GM21390 (cell line): ENCODE measurements around the gene ADSS2.
"Not testable (repeated sequence)": the region's sequence is repeated elsewhere in the genome, so short reads cannot be mapped to it uniquely, and the experiment has no call there.

Source experiments
- ATAC-seq: cut with Tn5 transposase; IDR thresholded peaks from one replicate; pipeline ENCODE4 v1.9.1; 2021; ENCODE audit not compliant: unreplicated experiment

The ADSS2 gene

GRCh38 chr1:244400974-244401373 is 50.7 kb downstream of the ADSS2 start:
- no peak for ATAC-seq

GRCh38 chr1:244397131-244397530 is 54.6 kb downstream of the ADSS2 start:
- no peak for ATAC-seq

- no peak for ATAC-seq
Measured at GRCh38 chr1:244395965-244396364, 55.7 kb downstream of the ADSS2 start.

- no peak for ATAC-seq
Measured at GRCh38 chr1:244394826-244395765, 56.6 kb downstream of the ADSS2 start.

GRCh38 chr1:244394346-244394745 is 57.4 kb downstream of the ADSS2 start:
- ATAC-seq: no peak

GRCh38 chr1:244393604-244394176 is 58.0 kb downstream of the ADSS2 start:
- no peak for ATAC-seq

- ATAC-seq: no peak
Measured at GRCh38 chr1:244391761-244392160, 59.9 kb downstream of the ADSS2 start.

- no peak for ATAC-seq
Measured at GRCh38 chr1:244388961-244389360, 62.7 kb downstream of the ADSS2 start.

- no peak for ATAC-seq
Measured at GRCh38 chr1:244387415-244387814, 64.3 kb downstream of the ADSS2 start.

- ATAC-seq: no peak
Measured at GRCh38 chr1:244386595-244386994, 65.1 kb downstream of the ADSS2 start.

GRCh38 chr1:244384066-244384465 is 67.6 kb downstream of the ADSS2 start:
- ATAC-seq: no peak

- no peak for ATAC-seq
Measured at GRCh38 chr1:244383278-244383884, 68.3 kb downstream of the ADSS2 start.

- ATAC-seq: no peak
Measured at GRCh38 chr1:244381878-244382565, 69.7 kb downstream of the ADSS2 start.

GRCh38 chr1:244376126-244376525 is 75.6 kb downstream of the ADSS2 start:
- ATAC-seq: no peak

- ATAC-seq: no peak
Measured at GRCh38 chr1:244375051-244375450, 76.7 kb downstream of the ADSS2 start.

- ATAC-seq: not testable (repeated sequence)
Measured at GRCh38 chr1:244374484-244374883, 77.2 kb downstream of the ADSS2 start.

- ATAC-seq: no peak
Measured at GRCh38 chr1:244371242-244372141, 80.2 kb downstream of the ADSS2 start.

GRCh38 chr1:244370060-244370637 is 81.6 kb downstream of the ADSS2 start:
- ATAC-seq: no peak

- ATAC-seq: no peak
Measured at GRCh38 chr1:244369256-244370057, 82.3 kb downstream of the ADSS2 start.
